ENCODE data around the gene ZNF668. TPM values are rescaled to one million over a fixed set of nuclear protein-coding genes. Genes with fewer than 3 reads are reported as not detected.

ZNF668 gene
- total and polyA plus RNA-seq, 2 experiments from 2014 or later: 6.2 to 13.1 TPM

GRCh38 chr16:31072540-31073141, 1.4 kb downstream of the ZNF668 start:
- ATAC-seq: no peak
- Mint-ChIP-seq H3K36me3 (ENCODE audit: low read depth) (peaks cover 15% of the 10 kb centered on the region), H3K4me3 (peak overlapping the region; percentile 99), H3K27me3 (ENCODE audit: insufficient read depth, low read depth, poor library complexity) (peaks cover 6% of the 10 kb centered on the region), H3K9me3 (no peaks in the 10 kb centered on the region; the same call in 2 of the 3 replicates), H3K27ac (peak overlapping the region; percentile 96), H3K4me1 (peaks cover 19% of the 10 kb centered on the region)
- Histone ChIP-seq H3K27ac (ENCODE audit: low read depth) (0 out of 2 replicates have a peak overlapping the region, but pooled peaks have one; percentile 76), H3K4me2 (peak overlapping the region; percentile 84), H3K27me3 (ENCODE audit: insufficient read depth) (no peaks in the 10 kb centered on the region), H3K9me2 (ENCODE audit: insufficient read depth) (no peaks in the 10 kb centered on the region), H3K79me2 (replicated peaks; ENCODE audit: insufficient read depth) (peaks cover 70% of the 10 kb centered on the region), H3K4me1 (ENCODE audit: insufficient read depth) (peaks cover 14% of the 10 kb centered on the region), H3F3A (replicated peaks; ENCODE audit: low read depth) (no peaks in the 10 kb centered on the region), H3K4me3 (peak overlapping the region; percentile 90), H2AFZ (peak overlapping the region; percentile 98), H4K20me1 (replicated peaks; ENCODE audit: insufficient read depth) (no peaks in the 10 kb centered on the region; the same call in 1 of the 2 replicates), H3K36me3 (ENCODE audit: insufficient read depth) (peaks cover 4% of the 10 kb centered on the region; the same call in 1 of the 2 replicates)
- TF ChIP-seq EZH2 (IDR thresholded peaks at IDR 0.05; ENCODE audit: low read depth, unreplicated experiment) (no peak), ZNF331 (CRISPR knock-in tag; IDR thresholded peaks at IDR 0.05; ENCODE audit: low read depth) (no peak), ZNF114 (CRISPR knock-in tag; IDR thresholded peaks at IDR 0.05) (no peak), NANOG (IDR thresholded peaks at IDR 0.05; ENCODE audit: borderline replicate concordance) (no peak), EZH2phosphoT487 (IDR thresholded peaks at IDR 0.05; ENCODE audit: unreplicated experiment) (no peak), CREB1 (CRISPR knock-in tag; IDR thresholded peaks at IDR 0.05; ENCODE audit: low read depth) (no peak), JUNB (IDR thresholded peaks at IDR 0.05; ENCODE audit: unreplicated experiment) (no peak), POLR2AphosphoS5 (IDR thresholded peaks at IDR 0.05; ENCODE audit: low read depth) (no peak), CTCF (conservative IDR thresholded peaks at IDR 0.05; ENCODE audit: low read depth in 2 of 2) (no peak), STAT1 (IDR thresholded peaks at IDR 0.05; ENCODE audit: unreplicated experiment) (no peak), REST (IDR thresholded peaks at IDR 0.05; ENCODE audit: unreplicated experiment) (no peak), ETS1 (IDR thresholded peaks at IDR 0.05) (no peak)
- TF ChIP-seq, protein P1, sequence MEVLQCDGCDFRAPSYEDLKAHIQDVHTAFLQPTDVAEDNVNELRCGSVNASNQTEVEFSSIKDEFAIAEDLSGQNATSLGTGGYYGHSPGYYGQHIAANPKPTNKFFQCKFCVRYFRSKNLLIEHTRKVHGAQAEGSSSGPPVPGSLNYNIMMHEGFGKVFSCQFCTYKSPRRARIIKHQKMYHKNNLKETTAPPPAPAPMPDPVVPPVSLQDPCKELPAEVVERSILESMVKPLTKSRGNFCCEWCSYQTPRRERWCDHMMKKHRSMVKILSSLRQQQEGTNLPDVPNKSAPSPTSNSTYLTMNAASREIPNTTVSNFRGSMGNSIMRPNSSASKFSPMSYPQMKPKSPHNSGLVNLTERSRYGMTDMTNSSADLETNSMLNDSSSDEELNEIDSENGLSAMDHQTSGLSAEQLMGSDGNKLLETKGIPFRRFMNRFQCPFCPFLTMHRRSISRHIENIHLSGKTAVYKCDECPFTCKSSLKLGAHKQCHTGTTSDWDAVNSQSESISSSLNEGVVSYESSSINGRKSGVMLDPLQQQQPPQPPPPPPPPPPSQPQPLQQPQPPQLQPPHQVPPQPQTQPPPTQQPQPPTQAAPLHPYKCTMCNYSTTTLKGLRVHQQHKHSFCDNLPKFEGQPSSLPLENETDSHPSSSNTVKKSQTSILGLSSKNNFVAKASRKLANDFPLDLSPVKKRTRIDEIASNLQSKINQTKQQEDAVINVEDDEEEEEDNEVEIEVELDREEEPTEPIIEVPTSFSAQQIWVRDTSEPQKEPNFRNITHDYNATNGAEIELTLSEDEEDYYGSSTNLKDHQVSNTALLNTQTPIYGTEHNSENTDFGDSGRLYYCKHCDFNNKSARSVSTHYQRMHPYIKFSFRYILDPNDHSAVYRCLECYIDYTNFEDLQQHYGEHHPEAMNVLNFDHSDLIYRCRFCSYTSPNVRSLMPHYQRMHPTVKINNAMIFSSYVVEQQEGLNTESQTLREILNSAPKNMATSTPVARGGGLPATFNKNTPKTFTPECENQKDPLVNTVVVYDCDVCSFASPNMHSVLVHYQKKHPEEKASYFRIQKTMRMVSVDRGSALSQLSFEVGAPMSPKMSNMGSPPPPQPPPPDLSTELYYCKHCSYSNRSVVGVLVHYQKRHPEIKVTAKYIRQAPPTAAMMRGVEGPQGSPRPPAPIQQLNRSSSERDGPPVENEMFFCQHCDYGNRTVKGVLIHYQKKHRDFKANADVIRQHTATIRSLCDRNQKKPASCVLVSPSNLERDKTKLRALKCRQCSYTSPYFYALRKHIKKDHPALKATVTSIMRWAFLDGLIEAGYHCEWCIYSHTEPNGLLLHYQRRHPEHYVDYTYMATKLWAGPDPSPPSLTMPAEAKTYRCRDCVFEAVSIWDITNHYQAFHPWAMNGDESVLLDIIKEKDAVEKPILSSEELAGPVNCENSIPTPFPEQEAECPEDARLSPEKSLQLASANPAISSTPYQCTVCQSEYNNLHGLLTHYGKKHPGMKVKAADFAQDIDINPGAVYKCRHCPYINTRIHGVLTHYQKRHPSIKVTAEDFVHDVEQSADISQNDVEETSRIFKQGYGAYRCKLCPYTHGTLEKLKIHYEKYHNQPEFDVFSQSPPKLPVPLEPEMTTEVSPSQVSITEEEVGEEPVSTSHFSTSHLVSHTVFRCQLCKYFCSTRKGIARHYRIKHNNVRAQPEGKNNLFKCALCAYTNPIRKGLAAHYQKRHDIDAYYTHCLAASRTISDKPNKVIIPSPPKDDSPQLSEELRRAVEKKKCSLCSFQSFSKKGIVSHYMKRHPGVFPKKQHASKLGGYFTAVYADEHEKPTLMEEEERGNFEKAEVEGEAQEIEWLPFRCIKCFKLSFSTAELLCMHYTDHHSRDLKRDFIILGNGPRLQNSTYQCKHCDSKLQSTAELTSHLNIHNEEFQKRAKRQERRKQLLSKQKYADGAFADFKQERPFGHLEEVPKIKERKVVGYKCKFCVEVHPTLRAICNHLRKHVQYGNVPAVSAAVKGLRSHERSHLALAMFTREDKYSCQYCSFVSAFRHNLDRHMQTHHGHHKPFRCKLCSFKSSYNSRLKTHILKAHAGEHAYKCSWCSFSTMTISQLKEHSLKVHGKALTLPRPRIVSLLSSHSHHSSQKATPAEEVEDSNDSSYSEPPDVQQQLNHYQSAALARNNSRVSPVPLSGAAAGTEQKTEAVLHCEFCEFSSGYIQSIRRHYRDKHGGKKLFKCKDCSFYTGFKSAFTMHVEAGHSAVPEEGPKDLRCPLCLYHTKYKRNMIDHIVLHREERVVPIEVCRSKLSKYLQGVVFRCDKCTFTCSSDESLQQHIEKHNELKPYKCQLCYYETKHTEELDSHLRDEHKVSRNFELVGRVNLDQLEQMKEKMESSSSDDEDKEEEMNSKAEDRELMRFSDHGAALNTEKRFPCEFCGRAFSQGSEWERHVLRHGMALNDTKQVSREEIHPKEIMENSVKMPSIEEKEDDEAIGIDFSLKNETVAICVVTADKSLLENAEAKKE (CRISPR knock-in tag; IDR thresholded peaks at IDR 0.05): no peak
- DNase-seq (ENCODE audit: low spot score): peak; percentile 30
